ENCODE results near the gene LAMTOR5. TPM values are rescaled to one million over a fixed set of nuclear protein-coding genes. Genes with fewer than 3 reads are reported as not detected.

LAMTOR5 gene
- total RNA-seq (2012; rRNA removed) = 73.8 and 90.6 TPM in 2 replicates

DNA sequence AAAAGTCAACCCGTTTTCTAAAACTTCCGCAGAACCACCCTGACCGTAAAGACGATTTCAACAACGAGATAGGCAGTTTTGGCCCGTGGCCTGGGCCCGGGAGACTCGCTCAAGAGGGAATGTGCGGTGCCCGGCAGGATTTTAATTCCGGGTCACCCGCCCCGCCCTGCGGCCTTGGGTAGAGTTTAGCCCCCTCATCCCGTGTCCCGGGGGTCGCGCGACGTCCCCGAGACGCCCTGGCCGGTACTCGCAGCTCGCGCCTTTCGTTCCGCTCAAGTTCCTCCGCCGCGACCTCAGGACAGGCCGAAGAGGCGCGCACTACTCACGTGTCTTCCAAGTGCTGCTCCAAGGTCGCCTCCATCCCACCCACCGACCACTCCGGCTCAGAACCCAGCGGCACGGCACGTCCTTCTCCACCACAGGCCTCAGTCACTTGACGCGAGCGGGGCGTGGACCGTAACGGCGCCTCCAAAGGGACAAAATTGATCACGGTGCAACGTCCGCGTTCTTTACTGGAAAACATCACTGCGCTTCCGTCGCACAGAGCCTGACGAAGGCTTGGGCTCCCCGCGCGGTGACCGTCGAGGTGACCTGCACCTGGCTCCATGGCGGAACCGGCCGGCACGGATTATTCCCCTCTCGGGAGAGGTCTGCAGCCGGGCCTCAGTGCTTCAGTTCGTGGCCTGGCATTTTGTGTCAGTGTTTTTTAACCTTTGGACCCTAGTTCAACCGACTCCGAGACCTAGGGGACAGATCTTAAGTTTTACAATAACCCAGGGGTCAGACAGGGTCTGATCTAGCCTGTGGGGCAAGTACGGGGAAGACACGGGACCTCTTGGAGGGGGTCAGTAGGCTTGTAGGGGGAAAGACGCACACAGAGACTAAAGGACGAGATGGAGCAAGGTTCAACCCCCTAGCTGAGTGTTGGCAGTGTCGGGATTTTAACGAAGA lies at the start of gene LAMTOR5:
Gene LAMTOR5, minus strand, starts transcription at position 435 of the 951 bp plus-strand sequence. Its CDS starts 74 bp downstream, at position 361.
- Histone ChIP-seq H3K4me2 (ENCODE audit: low read length) (peak within 1 kb of the TSS; percentile 95), H3K4me1 (ENCODE audit: control insufficient read depth, insufficient read depth, low read length) (peaks cover 11% of the 10 kb centered on the region), H3K4me3 (ENCODE audit: low read length) (peak within 1 kb of the TSS; percentile 94), H3K36me3 (ENCODE audit: insufficient read depth, low read length) (peaks cover 22% of the 10 kb centered on the region), H3K9me3 (replicated peaks; ENCODE audit: low read length) (no peaks in the 10 kb centered on the region), H3K27me3 (ENCODE audit: control insufficient read depth, insufficient read depth, low read length) (no peaks in the 10 kb centered on the region), H3K9ac (ENCODE audit: low read depth, low read length) (peak within 1 kb of the TSS; percentile 98)

DNA sequence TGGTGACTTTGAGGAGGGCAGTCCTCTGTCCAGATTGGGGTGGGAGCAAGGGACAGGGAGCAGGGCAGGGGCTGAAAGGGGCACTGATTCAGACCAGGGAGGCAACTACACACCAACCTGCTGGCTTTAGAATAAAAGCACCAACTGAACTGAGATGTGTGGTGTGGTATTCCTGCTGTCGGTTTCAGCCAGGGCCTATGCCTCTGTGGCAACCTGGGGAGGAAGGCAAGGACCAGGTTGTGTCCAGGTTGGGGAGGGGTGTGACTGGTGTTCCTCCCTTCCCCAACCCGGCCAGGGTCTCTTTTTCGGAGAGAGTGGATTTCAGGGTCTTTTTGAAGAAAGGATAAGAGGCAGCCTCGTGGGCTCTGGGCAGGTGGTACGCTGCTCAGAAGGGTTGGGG lies 49.7 kb upstream of the LAMTOR5 start:
- H3K4me2 ChIP-seq (ENCODE audit: low read length) = no peak overlapping the region
- no peaks in the 10 kb centered on the region for H3K4me1 ChIP-seq (ENCODE audit: control insufficient read depth, insufficient read depth, low read length)
- no peaks in the 10 kb centered on the region for H3K9me3 ChIP-seq (replicated peaks; ENCODE audit: low read length)
- no peak overlapping the region for H3K9ac ChIP-seq (ENCODE audit: low read depth, low read length)
- H3K27me3 ChIP-seq (ENCODE audit: control insufficient read depth, insufficient read depth, low read length) = peaks cover 29% of the 10 kb centered on the region
- H3K4me3 ChIP-seq (ENCODE audit: low read length) = no peak overlapping the region
- no peaks in the 10 kb centered on the region for H3K36me3 ChIP-seq (ENCODE audit: insufficient read depth, low read length)

DNA sequence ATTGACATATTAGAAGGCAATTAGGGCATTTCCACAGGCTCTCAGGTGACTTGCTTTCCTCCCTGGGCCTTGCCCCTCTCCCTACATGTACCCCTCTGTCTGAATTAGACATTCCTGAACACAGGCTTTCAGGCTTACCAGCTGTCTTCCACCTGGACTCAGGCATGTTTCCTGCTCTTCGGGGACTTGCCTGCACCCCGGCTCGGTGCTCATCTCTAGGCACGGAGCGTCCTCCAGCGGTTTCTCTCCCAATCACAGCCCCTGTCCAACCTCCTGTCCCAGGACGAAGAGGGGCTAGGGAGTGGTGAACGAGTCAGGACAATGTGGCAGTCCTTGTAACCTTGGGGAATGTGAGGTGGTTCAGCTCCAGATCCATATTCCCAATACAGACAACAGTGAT lies 47.7 kb upstream of the LAMTOR5 start:
- Histone ChIP-seq H3K4me2 (ENCODE audit: low read length) (no peak overlapping the region), H3K4me3 (ENCODE audit: low read length) (no peak overlapping the region), H3K9ac (ENCODE audit: low read depth, low read length) (no peak overlapping the region), H3K27me3 (ENCODE audit: control insufficient read depth, insufficient read depth, low read length) (peaks cover 49% of the 10 kb centered on the region), H3K9me3 (replicated peaks; ENCODE audit: low read length) (no peaks in the 10 kb centered on the region), H3K4me1 (ENCODE audit: control insufficient read depth, insufficient read depth, low read length) (no peaks in the 10 kb centered on the region), H3K36me3 (ENCODE audit: insufficient read depth, low read length) (no peaks in the 10 kb centered on the region)

DNA sequence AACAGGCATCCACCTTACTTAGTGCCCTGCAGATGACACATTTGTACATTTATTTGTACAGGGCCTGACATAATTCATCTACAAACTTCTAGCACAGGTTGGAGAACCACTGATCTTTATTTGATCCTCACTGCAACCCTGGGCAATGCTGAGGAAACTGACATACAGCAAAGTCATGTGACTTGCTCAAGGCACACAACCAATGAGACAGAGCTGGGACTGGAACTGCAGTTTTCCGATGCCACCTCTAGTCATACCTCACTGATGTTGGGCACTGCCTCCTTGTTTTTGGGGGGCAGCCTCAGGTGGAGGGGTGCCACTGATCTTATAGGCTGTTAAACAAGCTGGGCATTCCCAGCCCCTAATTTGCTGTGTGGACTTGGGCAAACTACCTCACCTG lies 46.8 kb upstream of the LAMTOR5 start:
- Histone ChIP-seq H3K4me3 (ENCODE audit: low read length) (no peak overlapping the region), H3K36me3 (ENCODE audit: insufficient read depth, low read length) (no peaks in the 10 kb centered on the region)

DNA sequence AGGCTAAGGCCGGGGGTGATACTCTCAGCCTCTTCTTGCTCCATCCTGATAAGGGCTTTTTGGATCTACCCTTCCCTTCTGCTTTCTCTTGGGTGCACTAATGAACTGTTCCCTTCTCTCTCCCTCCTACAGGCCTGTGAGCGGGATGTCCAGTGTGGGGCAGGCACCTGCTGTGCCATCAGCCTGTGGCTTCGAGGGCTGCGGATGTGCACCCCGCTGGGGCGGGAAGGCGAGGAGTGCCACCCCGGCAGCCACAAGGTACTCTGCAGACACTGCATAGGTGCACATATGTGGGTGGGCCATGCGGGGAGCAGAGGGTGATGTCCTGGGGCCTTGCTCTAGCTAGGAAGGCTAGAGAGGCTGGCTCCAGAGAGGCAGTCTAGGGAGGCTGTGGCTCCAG lies 46.3 kb upstream of the LAMTOR5 start:
- peaks cover 57% of the 10 kb centered on the region for H3K27me3 ChIP-seq (ENCODE audit: control insufficient read depth, insufficient read depth, low read length)

More for the DNA sequence above, 46.8 kb upstream of the LAMTOR5 start:
- no peak overlapping the region for H3K9ac ChIP-seq (ENCODE audit: low read depth, low read length)
- H3K4me2 ChIP-seq (ENCODE audit: low read length) = no peak overlapping the region
- no peaks in the 10 kb centered on the region for H3K4me1 ChIP-seq (ENCODE audit: control insufficient read depth, insufficient read depth, low read length)
- no peaks in the 10 kb centered on the region for H3K9me3 ChIP-seq (replicated peaks; ENCODE audit: low read length)
- H3K27me3 ChIP-seq (ENCODE audit: control insufficient read depth, insufficient read depth, low read length) = peaks cover 57% of the 10 kb centered on the region

DNA sequence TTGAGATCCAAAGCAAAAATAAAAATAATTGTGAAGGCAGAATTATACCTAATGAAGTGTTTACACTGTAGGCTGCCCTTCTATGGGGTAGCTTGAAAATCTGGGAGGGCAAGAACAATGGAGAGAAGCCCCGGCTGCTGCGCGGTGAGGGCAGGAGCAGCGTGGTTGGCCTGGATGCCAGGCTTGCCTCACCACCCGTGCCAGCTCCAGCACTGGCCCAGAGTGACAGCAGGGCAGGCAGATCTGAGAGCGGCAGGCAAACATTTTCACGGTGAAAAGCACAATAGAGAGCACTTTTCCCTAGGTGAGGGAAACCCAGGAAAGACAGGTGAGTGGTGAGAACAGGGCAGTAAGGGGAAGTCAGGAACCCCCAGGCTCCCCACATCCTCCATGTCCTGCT lies 44.8 kb upstream of the LAMTOR5 start:
- Histone ChIP-seq H3K9ac (ENCODE audit: low read depth, low read length) (no peak overlapping the region), H3K27me3 (ENCODE audit: control insufficient read depth, insufficient read depth, low read length) (peaks cover 72% of the 10 kb centered on the region), H3K4me1 (ENCODE audit: control insufficient read depth, insufficient read depth, low read length) (no peaks in the 10 kb centered on the region), H3K4me3 (ENCODE audit: low read length) (no peak overlapping the region), H3K4me2 (ENCODE audit: low read length) (no peak overlapping the region), H3K36me3 (ENCODE audit: insufficient read depth, low read length) (no peaks in the 10 kb centered on the region), H3K9me3 (replicated peaks; ENCODE audit: low read length) (no peaks in the 10 kb centered on the region)

More for the DNA sequence above, 46.3 kb upstream of the LAMTOR5 start:
- Histone ChIP-seq H3K9me3 (replicated peaks; ENCODE audit: low read length) (no peaks in the 10 kb centered on the region), H3K4me2 (ENCODE audit: low read length) (no peak overlapping the region), H3K9ac (ENCODE audit: low read depth, low read length) (no peak overlapping the region), H3K4me1 (ENCODE audit: control insufficient read depth, insufficient read depth, low read length) (no peaks in the 10 kb centered on the region), H3K4me3 (ENCODE audit: low read length) (no peak overlapping the region), H3K36me3 (ENCODE audit: insufficient read depth, low read length) (no peaks in the 10 kb centered on the region)

DNA sequence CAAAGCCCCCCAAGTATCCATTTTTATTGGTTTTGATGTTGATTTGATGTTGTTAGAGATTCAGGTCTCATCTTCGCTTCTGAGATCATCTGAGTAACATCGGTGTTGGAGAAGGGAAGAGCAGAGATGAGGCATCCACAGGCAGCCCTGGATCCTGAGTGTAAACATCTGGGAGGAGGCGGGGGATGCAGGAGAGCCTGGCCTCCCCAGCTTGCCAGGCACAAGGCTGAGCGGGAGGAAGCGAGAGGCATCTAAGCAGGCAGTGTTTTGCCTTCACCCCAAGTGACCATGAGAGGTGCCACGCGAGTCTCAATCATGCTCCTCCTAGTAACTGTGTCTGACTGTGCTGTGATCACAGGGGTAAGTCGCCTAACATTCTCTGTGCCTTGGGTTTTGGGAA lies 43.4 kb upstream of the LAMTOR5 start, which contains the start of gene PROK1:
Gene PROK1, plus strand, starts transcription at position 221 of the 400 bp plus-strand sequence. Its CDS starts 68 bp downstream, at position 289.
- no peak within 1 kb of the TSS for H3K4me2 ChIP-seq (ENCODE audit: low read length)
- H3K27me3 ChIP-seq (ENCODE audit: control insufficient read depth, insufficient read depth, low read length) = peaks cover 77% of the 10 kb centered on the region
- no peaks in the 10 kb centered on the region for H3K4me1 ChIP-seq (ENCODE audit: control insufficient read depth, insufficient read depth, low read length)
- H3K9ac ChIP-seq (ENCODE audit: low read depth, low read length) = no peak within 1 kb of the TSS
- no peak within 1 kb of the TSS for H3K4me3 ChIP-seq (ENCODE audit: low read length)
- H3K9me3 ChIP-seq (replicated peaks; ENCODE audit: low read length) = no peaks in the 10 kb centered on the region
- no peaks in the 10 kb centered on the region for H3K36me3 ChIP-seq (ENCODE audit: insufficient read depth, low read length)

DNA sequence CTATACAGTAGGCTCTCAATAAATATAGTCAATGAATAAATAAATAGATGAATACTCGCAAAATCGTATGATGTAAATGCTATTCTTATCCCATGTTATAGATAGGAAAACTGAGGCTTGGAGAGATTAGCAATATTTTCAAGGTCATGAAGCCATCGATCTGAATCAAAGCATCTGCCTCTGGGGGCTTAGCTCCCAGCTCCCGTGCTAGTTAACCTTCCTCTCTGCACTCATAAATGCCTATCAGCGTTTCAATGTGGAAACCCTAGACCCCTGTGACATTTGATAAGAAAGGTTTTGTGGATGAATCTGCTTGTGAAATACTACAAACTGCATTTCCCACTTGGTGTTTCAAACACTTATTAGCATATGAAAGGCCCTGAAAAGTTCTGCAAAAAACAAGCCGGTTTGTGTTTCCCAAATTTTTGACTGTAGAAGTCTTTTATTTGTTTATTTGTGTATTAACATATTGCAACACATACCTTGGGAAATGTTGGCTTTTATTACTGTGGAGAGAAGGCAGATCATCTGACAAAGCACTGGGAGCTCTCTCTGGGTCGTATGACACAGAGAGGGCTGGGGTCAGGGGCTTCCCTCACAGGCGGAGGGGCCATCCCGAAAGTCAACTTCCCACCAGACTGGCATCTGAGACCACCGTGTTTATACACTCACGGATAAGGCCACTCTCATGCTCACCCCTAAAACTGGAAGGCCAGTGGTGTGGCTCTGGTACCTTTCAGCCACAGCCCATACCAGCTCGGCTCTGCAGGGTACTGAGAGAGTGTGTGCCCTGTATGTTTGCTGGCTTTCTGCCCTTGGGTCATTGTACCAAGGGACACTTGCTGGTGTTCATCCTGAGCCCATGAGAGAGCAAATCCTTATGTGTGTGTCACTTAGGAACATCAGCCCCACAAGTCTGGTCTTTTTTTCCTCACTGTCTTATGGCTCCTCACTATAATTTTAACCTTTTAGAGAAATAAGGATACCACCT lies 42.5 kb upstream of the LAMTOR5 start:
- no peak overlapping the region for H3K4me2 ChIP-seq (ENCODE audit: low read length)
- H3K9me3 ChIP-seq (replicated peaks; ENCODE audit: low read length) = no peaks in the 10 kb centered on the region
- H3K9ac ChIP-seq (ENCODE audit: low read depth, low read length) = no peak overlapping the region
- H3K36me3 ChIP-seq (ENCODE audit: insufficient read depth, low read length) = no peaks in the 10 kb centered on the region
- peaks cover 72% of the 10 kb centered on the region for H3K27me3 ChIP-seq (ENCODE audit: control insufficient read depth, insufficient read depth, low read length)
- H3K4me3 ChIP-seq (ENCODE audit: low read length) = no peak overlapping the region
- H3K4me1 ChIP-seq (ENCODE audit: control insufficient read depth, insufficient read depth, low read length) = no peaks in the 10 kb centered on the region

DNA sequence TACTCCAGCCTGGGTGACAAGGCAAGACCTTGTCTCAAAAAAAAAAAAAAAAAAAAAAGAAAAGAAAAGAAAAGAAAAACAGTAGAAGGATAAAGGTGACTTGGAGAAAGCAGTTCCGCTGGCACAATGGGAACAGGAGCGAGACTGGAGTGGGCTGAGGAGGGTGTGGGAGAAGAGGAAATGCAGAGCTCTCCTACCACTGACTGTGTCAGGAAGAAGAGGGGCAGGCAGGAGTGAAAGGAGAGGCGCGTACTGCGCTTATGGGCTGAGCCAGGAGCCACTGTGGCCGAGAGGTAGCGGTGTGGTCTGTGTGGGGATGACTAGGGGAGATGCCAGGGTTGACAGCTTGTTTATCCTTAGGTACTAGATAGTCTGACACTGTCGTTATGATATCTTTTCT lies 37.1 kb upstream of the LAMTOR5 start:
- no peak overlapping the region for H3K9ac ChIP-seq (ENCODE audit: low read depth, low read length)

DNA sequence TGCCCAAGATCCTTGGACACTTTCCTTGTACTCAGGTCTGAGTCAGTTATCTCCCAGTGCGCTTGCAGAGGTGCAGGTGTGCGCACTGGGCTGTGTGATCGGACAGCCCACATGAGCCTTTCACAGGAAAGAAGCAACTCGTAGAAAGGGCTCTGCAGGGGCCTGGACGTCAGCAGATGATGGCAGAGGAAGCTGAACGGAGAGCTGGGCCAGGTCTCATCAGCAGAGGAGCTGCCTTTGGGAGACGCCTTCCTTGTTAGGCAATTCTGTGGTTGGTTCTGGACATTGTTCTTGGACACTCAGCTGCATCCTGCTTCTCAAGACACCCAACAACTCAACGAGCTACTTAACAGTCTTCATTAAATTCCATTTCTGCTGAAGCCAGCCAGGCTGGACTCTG lies 36.0 kb upstream of the LAMTOR5 start:
- H3K27me3 ChIP-seq (ENCODE audit: control insufficient read depth, insufficient read depth, low read length) = peaks cover 46% of the 10 kb centered on the region
- H3K9ac ChIP-seq (ENCODE audit: low read depth, low read length) = no peak overlapping the region
- H3K4me1 ChIP-seq (ENCODE audit: control insufficient read depth, insufficient read depth, low read length) = no peaks in the 10 kb centered on the region
- H3K9me3 ChIP-seq (replicated peaks; ENCODE audit: low read length) = no peaks in the 10 kb centered on the region
- no peak overlapping the region for H3K4me3 ChIP-seq (ENCODE audit: low read length)
- H3K4me2 ChIP-seq (ENCODE audit: low read length) = no peak overlapping the region
- H3K36me3 ChIP-seq (ENCODE audit: insufficient read depth, low read length) = no peaks in the 10 kb centered on the region

More for the DNA sequence above, 37.1 kb upstream of the LAMTOR5 start:
- Histone ChIP-seq H3K4me2 (ENCODE audit: low read length) (no peak overlapping the region), H3K4me3 (ENCODE audit: low read length) (no peak overlapping the region), H3K36me3 (ENCODE audit: insufficient read depth, low read length) (no peaks in the 10 kb centered on the region), H3K9me3 (replicated peaks; ENCODE audit: low read length) (no peaks in the 10 kb centered on the region), H3K27me3 (ENCODE audit: control insufficient read depth, insufficient read depth, low read length) (peaks cover 42% of the 10 kb centered on the region), H3K4me1 (ENCODE audit: control insufficient read depth, insufficient read depth, low read length) (no peaks in the 10 kb centered on the region)

DNA sequence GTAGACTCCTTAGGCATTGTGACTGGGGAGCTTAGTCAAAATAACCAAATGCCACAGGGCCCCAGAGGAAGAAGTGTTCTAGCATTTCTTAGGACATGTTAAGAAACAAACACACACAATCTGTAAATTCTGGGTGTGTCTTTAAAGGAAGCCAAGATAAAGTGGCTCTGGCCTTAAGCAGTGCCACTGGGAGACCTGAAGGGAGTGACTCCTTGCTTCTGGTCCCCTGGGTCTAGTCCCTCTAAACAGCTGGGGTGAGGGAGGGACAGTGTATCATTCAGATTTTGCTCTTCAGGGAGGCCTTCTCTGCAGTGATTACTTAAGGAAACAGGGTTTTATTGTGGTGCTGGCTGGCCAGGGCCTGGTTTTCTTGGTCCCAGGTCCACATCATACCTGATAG lies 34.4 kb upstream of the LAMTOR5 start:
- Histone ChIP-seq H3K4me2 (ENCODE audit: low read length) (no peak overlapping the region), H3K9me3 (replicated peaks; ENCODE audit: low read length) (no peaks in the 10 kb centered on the region), H3K4me1 (ENCODE audit: control insufficient read depth, insufficient read depth, low read length) (no peaks in the 10 kb centered on the region), H3K4me3 (ENCODE audit: low read length) (no peak overlapping the region), H3K9ac (ENCODE audit: low read depth, low read length) (no peak overlapping the region), H3K27me3 (ENCODE audit: control insufficient read depth, insufficient read depth, low read length) (peaks cover 39% of the 10 kb centered on the region), H3K36me3 (ENCODE audit: insufficient read depth, low read length) (no peaks in the 10 kb centered on the region)
